ENCODE results near the gene SEPHS2.

- TF ChIP-seq CTCF (IDR thresholded peaks at IDR 0.05) (no peak), POLR2A (IDR thresholded peaks at IDR 0.05) (no peak), POLR2AphosphoS5 (IDR thresholded peaks at IDR 0.05) (no peak), EP300 (IDR thresholded peaks at IDR 0.05) (no peak)
These were observed 32.4 kb downstream of the SEPHS2 start for GRCh38 chr16:30413112-30413806.

All from suprapubic skin (tissue), 4 donors.